ENCODE data around the gene LTO1. TPM values are rescaled to one million over a fixed set of nuclear protein-coding genes. Genes with fewer than 3 reads are reported as not detected.

LTO1 gene
- total RNA-seq, 4 donors from 2014 or later: 15.2 to 69.2 (median 27.2) TPM

GRCh38 chr11:69617682-69618081 lies 57.5 kb downstream of the LTO1 start:
- WGBS, 2 donors: 85 to 92% methylated on average over 10 of the region's 10 CpGs
- TF ChIP-seq CTCF (IDR thresholded peaks at IDR 0.05) (no peak), POLR2A (IDR thresholded peaks at IDR 0.05) (no peak)
- no peak for DNase-seq (ENCODE audit: low spot score in 2 of 2)
- intact Hi-C loops (cut with DNase I; ENCODE audit: low total_unique reads): no loop called here
- H3K4me3 ChIP-seq (ENCODE audit: low read depth, poor library complexity, severe bottlenecking): no peak overlapping the region

- WGBS, 2 donors: 90% methylated on average over 4 of the region's 4 CpGs
- no peak for DNase-seq (ENCODE audit: low spot score in 2 of 2)
- intact Hi-C loops (cut with DNase I; ENCODE audit: low total_unique reads): no loop called here
- TF ChIP-seq CTCF (IDR thresholded peaks at IDR 0.05): no peak
- TF ChIP-seq POLR2A (IDR thresholded peaks at IDR 0.05): no peak
- H3K4me3 ChIP-seq (ENCODE audit: low read depth, poor library complexity, severe bottlenecking): no peak overlapping the region
These were observed 57.9 kb downstream of the LTO1 start for GRCh38 chr11:69617220-69617619.

Other genes starting within 250 kb of the LTO1 start
- gene LINC01488, start 193.7 kb downstream of the LTO1 start, total RNA-seq: not detected
- 100 to 1,000 TPM; 194 to 370 (median 229) TPM for gene CCND1, start 34.2 kb downstream of the LTO1 start, total RNA-seq
- not detected for gene FGF19, start 28.7 kb upstream of the LTO1 start, total RNA-seq
- gene FGF4, start 100.0 kb upstream of the LTO1 start, total RNA-seq: not detected
- not detected for gene FGF3, start 144.1 kb upstream of the LTO1 start, total RNA-seq

Measured in lower leg skin (tissue), 4 donors.